Activated CD8-positive, alpha-beta memory T cell treated with anti-CD3 and anti-CD28 coated beads for 4 hours (primary cell): ENCODE measurements around the gene TES.
"Not testable (repeated sequence)": the region's sequence is repeated elsewhere in the genome, so short reads cannot be mapped to it uniquely, and the experiment has no call there.

Experiments
- DNase-seq, 2 donors: peaks; one replicate each; pipeline ENCODE4 v3.0.0-alpha.2; 2020; ENCODE audit warnings: low read depth in 2 of 2

The TES gene

GRCh38 chr7:116284390-116284789 is 74.1 kb downstream of the TES start:
- DNase-seq: no peak

GRCh38 chr7:116285252-116285651 is 74.9 kb downstream of the TES start:
- DNase-seq: no peak

GRCh38 chr7:116290740-116291139 is 80.4 kb downstream of the TES start:
- no peak for DNase-seq

- no peak for DNase-seq
Observed at GRCh38 chr7:116291937-116292336, 81.6 kb downstream of the TES start.

GRCh38 chr7:116292381-116292780 is 82.0 kb downstream of the TES start:
- no peak for DNase-seq

GRCh38 chr7:116293139-116293538 is 82.8 kb downstream of the TES start:
- DNase-seq: no peak

- no peak for DNase-seq
Observed at GRCh38 chr7:116293633-116294032, 83.3 kb downstream of the TES start.

- not testable (repeated sequence) for DNase-seq
Observed at GRCh38 chr7:116295903-116296302, 85.6 kb downstream of the TES start.

- no peak for DNase-seq
Observed at GRCh38 chr7:116298055-116298454, 87.7 kb downstream of the TES start.

- DNase-seq: no peak
Observed at GRCh38 chr7:116298576-116298975, 88.2 kb downstream of the TES start.

- no peak for DNase-seq
Observed at GRCh38 chr7:116305485-116306408, 95.4 kb downstream of the TES start.

GRCh38 chr7:116306409-116307048 is 96.2 kb downstream of the TES start:
- no peak for DNase-seq

GRCh38 chr7:116307253-116307652 is 96.9 kb downstream of the TES start:
- DNase-seq: no peak
